ENCODE results near the gene FAM234B. TPM values are rescaled to one million over a fixed set of nuclear protein-coding genes. Genes with fewer than 3 reads are reported as not detected.

The FAM234B gene
- total RNA-seq, 1 experiment from 2014 or later, result 5.7 TPM

DNA sequence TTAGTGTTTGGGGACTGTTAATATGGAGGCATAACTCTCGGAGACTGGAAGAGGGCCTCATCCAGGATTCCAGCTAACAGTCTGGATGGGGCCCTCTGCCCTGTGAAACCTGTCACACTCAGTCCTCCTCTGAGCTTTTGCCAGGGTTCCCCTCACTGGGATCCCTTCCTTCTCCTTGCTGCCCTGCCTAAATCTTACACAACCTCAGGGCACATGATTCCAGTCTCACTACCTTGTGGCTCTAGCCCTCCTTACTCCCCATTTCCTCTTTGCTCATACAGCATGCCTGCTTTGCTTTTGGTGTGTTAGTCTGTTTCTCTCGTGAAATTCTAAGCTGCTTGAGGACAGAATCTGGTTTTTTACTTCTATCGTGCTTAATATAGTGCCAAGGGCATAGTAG lies 60.2 kb downstream of the FAM234B start:
- Mint-ChIP-seq H3K27me3 (ENCODE audit: insufficient read depth, unreplicated experiment) (no peaks in the 10 kb centered on the region), H3K4me1 (ENCODE audit: insufficient read depth, unreplicated experiment) (peaks cover 37% of the 10 kb centered on the region), H3K27ac (ENCODE audit: low read depth, unreplicated experiment) (no peak overlapping the region), H3K9me3 (ENCODE audit: unreplicated experiment) (no peaks in the 10 kb centered on the region), H3K36me3 (ENCODE audit: insufficient read depth, unreplicated experiment) (no peaks in the 10 kb centered on the region), H3K4me3 (ENCODE audit: unreplicated experiment) (no peak overlapping the region)
- no peak for DNase-seq (ENCODE audit: unreplicated experiment)
- POLR2A ChIA-PET, result interaction anchor here (0.7 to 7.7 kb wide), 5 partner anchors 20 to 317 kb away, joined by 3 to 243 read pairs (median 4); no protein-coding TSS in a partner anchor
- BruUV-seq (replicated peaks), result no TSS peak
- intact Hi-C loops (cut with micrococcal nuclease), result loop anchor here (5.0 kb wide), 1 partner anchor 202 kb away; no protein-coding TSS in a partner anchor
- TF ChIP-seq, protein P1, sequence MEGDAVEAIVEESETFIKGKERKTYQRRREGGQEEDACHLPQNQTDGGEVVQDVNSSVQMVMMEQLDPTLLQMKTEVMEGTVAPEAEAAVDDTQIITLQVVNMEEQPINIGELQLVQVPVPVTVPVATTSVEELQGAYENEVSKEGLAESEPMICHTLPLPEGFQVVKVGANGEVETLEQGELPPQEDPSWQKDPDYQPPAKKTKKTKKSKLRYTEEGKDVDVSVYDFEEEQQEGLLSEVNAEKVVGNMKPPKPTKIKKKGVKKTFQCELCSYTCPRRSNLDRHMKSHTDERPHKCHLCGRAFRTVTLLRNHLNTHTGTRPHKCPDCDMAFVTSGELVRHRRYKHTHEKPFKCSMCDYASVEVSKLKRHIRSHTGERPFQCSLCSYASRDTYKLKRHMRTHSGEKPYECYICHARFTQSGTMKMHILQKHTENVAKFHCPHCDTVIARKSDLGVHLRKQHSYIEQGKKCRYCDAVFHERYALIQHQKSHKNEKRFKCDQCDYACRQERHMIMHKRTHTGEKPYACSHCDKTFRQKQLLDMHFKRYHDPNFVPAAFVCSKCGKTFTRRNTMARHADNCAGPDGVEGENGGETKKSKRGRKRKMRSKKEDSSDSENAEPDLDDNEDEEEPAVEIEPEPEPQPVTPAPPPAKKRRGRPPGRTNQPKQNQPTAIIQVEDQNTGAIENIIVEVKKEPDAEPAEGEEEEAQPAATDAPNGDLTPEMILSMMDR (IDR thresholded peaks at IDR 0.05; ENCODE audit: unreplicated experiment), result no peak
- CTCF ChIA-PET, result interaction anchor here (0.7 to 2.3 kb wide), 6 partner anchors 31 to 303 kb away, joined by 3 to 9 read pairs (median 4); no protein-coding TSS in a partner anchor

DNA sequence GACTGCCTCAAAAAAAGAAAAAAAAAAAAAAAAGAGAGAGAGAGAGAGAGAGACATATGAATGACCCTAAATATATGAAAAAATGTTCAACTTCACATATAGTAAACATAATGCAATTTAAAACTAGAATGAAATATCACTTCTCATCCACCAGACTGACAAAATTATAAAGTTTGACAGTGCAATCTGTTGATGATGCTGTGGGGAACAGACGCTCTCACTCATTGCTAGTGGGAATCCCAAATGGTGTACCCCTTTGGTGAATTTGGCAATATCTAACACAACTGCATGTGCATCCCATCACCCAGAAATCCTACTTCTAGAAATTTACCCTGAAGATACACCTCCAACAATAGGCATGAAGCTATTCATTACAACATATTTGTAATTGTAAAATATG lies 61.6 kb downstream of the FAM234B start:
- Mint-ChIP-seq H3K27me3 (ENCODE audit: insufficient read depth, unreplicated experiment) (no peaks in the 10 kb centered on the region), H3K4me3 (ENCODE audit: unreplicated experiment) (no peak overlapping the region), H3K36me3 (ENCODE audit: insufficient read depth, unreplicated experiment) (no peaks in the 10 kb centered on the region), H3K27ac (ENCODE audit: low read depth, unreplicated experiment) (no peak overlapping the region), H3K9me3 (ENCODE audit: unreplicated experiment) (no peaks in the 10 kb centered on the region), H3K4me1 (ENCODE audit: insufficient read depth, unreplicated experiment) (peaks cover 23% of the 10 kb centered on the region)
- no TSS peak for BruUV-seq (replicated peaks)
- no peak for DNase-seq (ENCODE audit: unreplicated experiment)
- TF ChIP-seq, protein P1 (IDR thresholded peaks at IDR 0.05; ENCODE audit: unreplicated experiment), result no peak
- ChIA-PET POLR2A (interaction anchor here (0.7 to 1.1 kb wide), 2 partner anchors 30 to 91 kb away, joined by 3 read pairs; partner anchors contain the start of gene EMP1), CTCF (interaction anchor here (0.7 to 2.3 kb wide), 5 partner anchors 30 to 1566 kb away, joined by 3 to 9 read pairs (median 3); no protein-coding TSS in a partner anchor)
- intact Hi-C loops (cut with micrococcal nuclease), result no loop called here

DNA sequence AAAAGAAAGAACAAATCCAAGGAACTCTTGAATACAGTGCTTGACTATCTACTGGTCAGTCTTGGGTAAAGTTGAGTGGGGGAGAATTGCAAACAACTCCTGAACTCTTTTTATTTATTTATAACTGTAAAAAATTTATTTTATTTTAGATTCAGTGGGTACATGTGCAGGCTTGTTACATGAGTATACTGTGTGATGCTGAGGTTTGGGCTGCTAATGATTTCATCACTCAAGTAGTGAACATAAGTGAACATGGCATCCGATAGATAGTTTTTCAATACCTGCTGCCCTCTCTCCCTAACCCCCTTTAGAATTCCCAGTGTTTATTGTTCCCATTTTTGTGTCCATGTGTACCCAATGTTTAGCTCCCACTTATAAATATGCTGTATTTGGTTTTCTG lies 62.5 kb downstream of the FAM234B start:
- Mint-ChIP-seq H3K4me3 (ENCODE audit: unreplicated experiment) (no peak overlapping the region), H3K4me1 (ENCODE audit: insufficient read depth, unreplicated experiment) (peaks cover 21% of the 10 kb centered on the region), H3K27ac (ENCODE audit: low read depth, unreplicated experiment) (no peak overlapping the region), H3K9me3 (ENCODE audit: unreplicated experiment) (no peaks in the 10 kb centered on the region), H3K36me3 (ENCODE audit: insufficient read depth, unreplicated experiment) (no peaks in the 10 kb centered on the region), H3K27me3 (ENCODE audit: insufficient read depth, unreplicated experiment) (no peaks in the 10 kb centered on the region)
- CTCF ChIA-PET, result interaction anchor here (0.7 to 1.2 kb wide), 2 partner anchors 13 to 57 kb away, joined by 3 to 4 read pairs; no protein-coding TSS in a partner anchor
- POLR2A ChIA-PET, result interaction anchor here (0.7 to 1.1 kb wide), 2 partner anchors 44 to 90 kb away, joined by 3 read pairs; partner anchors contain the start of gene EMP1
- DNase-seq (ENCODE audit: unreplicated experiment), result no peak
- no TSS peak for BruUV-seq (replicated peaks)
- TF ChIP-seq, protein P1 (IDR thresholded peaks at IDR 0.05; ENCODE audit: unreplicated experiment), result no peak
- intact Hi-C loops (cut with micrococcal nuclease), result no loop called here

DNA sequence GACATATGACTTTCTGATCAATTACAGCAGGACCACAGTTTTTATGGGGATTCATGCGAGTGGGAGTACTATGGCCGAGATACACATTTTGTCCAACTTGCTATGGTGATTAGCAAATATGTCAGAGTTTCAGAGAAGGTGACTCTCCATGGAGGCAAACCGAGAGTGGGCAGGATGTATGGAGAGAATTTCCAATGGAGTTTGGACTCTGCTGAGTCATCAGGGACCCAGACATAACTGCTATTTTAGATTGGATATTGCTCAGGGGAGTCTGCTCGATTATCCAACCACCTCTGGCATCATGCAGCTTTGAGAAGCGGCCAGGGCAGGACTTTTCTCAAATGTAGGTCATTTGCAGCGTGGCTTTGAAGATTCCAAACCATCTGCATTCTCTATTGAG lies 68.8 kb downstream of the FAM234B start:
- CTCF ChIA-PET, result no interaction called here
- Mint-ChIP-seq H3K4me1 (ENCODE audit: insufficient read depth, unreplicated experiment) (no peaks in the 10 kb centered on the region), H3K27ac (ENCODE audit: low read depth, unreplicated experiment) (no peak overlapping the region), H3K36me3 (ENCODE audit: insufficient read depth, unreplicated experiment) (no peaks in the 10 kb centered on the region), H3K9me3 (ENCODE audit: unreplicated experiment) (no peaks in the 10 kb centered on the region), H3K27me3 (ENCODE audit: insufficient read depth, unreplicated experiment) (no peaks in the 10 kb centered on the region), H3K4me3 (ENCODE audit: unreplicated experiment) (no peak overlapping the region)
- no peak for DNase-seq (ENCODE audit: unreplicated experiment)
- POLR2A ChIA-PET, result no interaction called here
- intact Hi-C loops (cut with micrococcal nuclease), result no loop called here
- no TSS peak for BruUV-seq (replicated peaks)
- TF ChIP-seq, protein P1 (IDR thresholded peaks at IDR 0.05; ENCODE audit: unreplicated experiment), result no peak
